NB4 (cell line): ENCODE measurements around the gene PSMD10.

Experiments
- DNase-seq: peaks from one replicate; pipeline ENCODE4 v3.0.0; 2010; ENCODE audit warnings: low read depth
- H3K4me3 ChIP-seq: one replicate; pipeline ENCODE4 v1.5.1; 2011; ENCODE audit warnings: mild to moderate bottlenecking, low read depth, low read length, moderate library complexity
- CTCF ChIP-seq: IDR thresholded peaks from one replicate; pipeline ENCODE4 v1.5.1; 2012; ENCODE audit warnings: low read depth, low read length
- MAX ChIP-seq: IDR thresholded peaks from 2 replicates; pipeline ENCODE4 v1.6.1; 2011; ENCODE audit warnings: low read depth, low read length
- MYC ChIP-seq: IDR thresholded peaks from 2 replicates; pipeline ENCODE4 v1.6.1; 2011; ENCODE audit warnings: low read depth, low read length
- POLR2A ChIP-seq: IDR thresholded peaks from 2 replicates; pipeline ENCODE4 v1.6.1; 2011; ENCODE audit warnings: mild to moderate bottlenecking; ENCODE audit not compliant: insufficient read length; ENCODE audit errors: extremely low read depth

The PSMD10 gene

GRCh38 chrX:108091878-108092291 is 543 bp upstream of the PSMD10 start:
- no peak for DNase-seq
- TF ChIP-seq CTCF: no peak
- no peak for TF ChIP-seq MAX
- no peak for TF ChIP-seq POLR2A
- no peak for TF ChIP-seq MYC
- H3K4me3 ChIP-seq: peak overlapping the region; percentile 77

- TF ChIP-seq CTCF (no peak), MYC (no peak), MAX (no peak), POLR2A (no peak)
- H3K4me3 ChIP-seq: peak overlapping the region; percentile 89
- peak; percentile 22 for DNase-seq
Observed at GRCh38 chrX:108090491-108091263, 665 bp downstream of the PSMD10 start.

GRCh38 chrX:108088511-108088910 is 2.8 kb downstream of the PSMD10 start:
- H3K4me3 ChIP-seq: no peak overlapping the region
- TF ChIP-seq MAX (no peak), POLR2A (no peak), MYC (no peak), CTCF (no peak)
- no peak for DNase-seq

- no peak overlapping the region for H3K4me3 ChIP-seq
- no peak for DNase-seq
- TF ChIP-seq POLR2A: no peak
- no peak for TF ChIP-seq MYC
- TF ChIP-seq CTCF: no peak
- no peak for TF ChIP-seq MAX
Observed at GRCh38 chrX:108087792-108088191, 3.5 kb downstream of the PSMD10 start.

GRCh38 chrX:108081110-108081509 is 10.2 kb downstream of the PSMD10 start:
- TF ChIP-seq MYC (no peak), CTCF (no peak), POLR2A (no peak), MAX (no peak)
- no peak for DNase-seq
- no peak overlapping the region for H3K4me3 ChIP-seq
